ENCODE data around the gene PHLPP1.

GRCh38 chr18:62900132-62900883 lies 185.0 kb downstream of the PHLPP1 start:
- TF ChIP-seq EZH2 (IDR thresholded peaks at IDR 0.05) (no peak), POLR2AphosphoS5 (IDR thresholded peaks at IDR 0.05; ENCODE audit: borderline replicate concordance, low read depth, low read length) (no peak)
